ENCODE data around the gene IDH3A.

Gene IDH3A

DNA sequence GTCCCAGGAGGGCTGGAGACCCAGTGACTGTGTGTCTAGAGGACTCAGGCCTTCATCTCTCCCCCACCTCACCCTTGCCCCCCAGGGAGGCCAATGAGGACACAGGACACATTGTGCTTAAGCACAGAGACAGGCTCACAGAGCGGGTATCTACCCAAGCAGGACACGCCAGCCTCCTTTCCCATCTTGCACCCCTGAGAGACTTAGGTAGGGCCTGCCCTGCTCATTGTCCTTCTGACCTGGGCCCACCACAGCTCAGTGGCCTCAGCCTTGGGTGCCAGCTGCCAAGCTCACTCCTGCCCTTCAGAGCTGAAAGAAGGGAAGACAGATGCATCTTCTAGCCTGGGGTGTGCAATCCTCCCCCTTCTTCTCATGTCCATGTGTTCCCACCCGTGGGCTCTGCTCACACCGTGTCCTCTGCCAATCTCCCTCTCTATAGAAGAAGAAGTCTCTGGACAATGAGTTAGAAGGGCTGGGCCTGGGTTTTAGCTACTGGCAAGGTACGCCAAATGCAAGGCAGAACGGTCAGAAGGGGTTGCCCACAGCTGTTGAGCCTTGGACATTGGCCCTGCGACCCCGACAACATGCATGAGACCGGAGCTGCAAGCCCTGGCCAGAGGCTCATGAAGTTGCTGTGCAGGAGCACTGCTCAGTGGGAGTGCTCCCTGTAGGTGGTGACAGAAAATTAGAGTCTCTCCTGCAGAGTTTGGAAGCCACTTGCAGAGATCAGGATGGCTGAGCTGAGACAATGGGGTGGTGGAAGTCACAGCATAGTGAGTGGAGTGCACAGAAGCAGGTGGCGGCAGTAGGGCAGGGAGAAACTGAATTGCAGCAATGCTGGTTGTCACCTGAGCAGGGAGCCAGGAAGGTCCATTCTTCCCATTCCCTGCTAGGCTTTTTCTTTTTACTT is 52.4 kb downstream of the IDH3A start:
- H3K9me3 ChIP-seq (ENCODE audit: control insufficient read depth in 2 of 2, low read length in 2 of 2) = no peaks in the 10 kb centered on the region
- H3K4me1 ChIP-seq (ENCODE audit: control insufficient read depth in 2 of 2, insufficient read depth in 2 of 2, low read length in 2 of 2) = no peaks in the 10 kb centered on the region
- H3K27me3 ChIP-seq (ENCODE audit: control insufficient read depth in 2 of 2, insufficient read depth in 2 of 2, low read length in 2 of 2) = no peaks in the 10 kb centered on the region
- H3K27ac ChIP-seq (ENCODE audit: low read depth in 2 of 2, low read length in 2 of 2) = no peak overlapping the region
- H3K4me3 ChIP-seq (ENCODE audit: low read length in 2 of 2) = no peak overlapping the region
- H3K36me3 ChIP-seq (ENCODE audit: control insufficient read depth in 2 of 2, insufficient read depth in 2 of 2, low read length in 2 of 2) = no peaks in the 10 kb centered on the region
- H3K9ac ChIP-seq (ENCODE audit: low read depth in 1 of 2, low read length in 2 of 2) = no peak overlapping the region

DNA sequence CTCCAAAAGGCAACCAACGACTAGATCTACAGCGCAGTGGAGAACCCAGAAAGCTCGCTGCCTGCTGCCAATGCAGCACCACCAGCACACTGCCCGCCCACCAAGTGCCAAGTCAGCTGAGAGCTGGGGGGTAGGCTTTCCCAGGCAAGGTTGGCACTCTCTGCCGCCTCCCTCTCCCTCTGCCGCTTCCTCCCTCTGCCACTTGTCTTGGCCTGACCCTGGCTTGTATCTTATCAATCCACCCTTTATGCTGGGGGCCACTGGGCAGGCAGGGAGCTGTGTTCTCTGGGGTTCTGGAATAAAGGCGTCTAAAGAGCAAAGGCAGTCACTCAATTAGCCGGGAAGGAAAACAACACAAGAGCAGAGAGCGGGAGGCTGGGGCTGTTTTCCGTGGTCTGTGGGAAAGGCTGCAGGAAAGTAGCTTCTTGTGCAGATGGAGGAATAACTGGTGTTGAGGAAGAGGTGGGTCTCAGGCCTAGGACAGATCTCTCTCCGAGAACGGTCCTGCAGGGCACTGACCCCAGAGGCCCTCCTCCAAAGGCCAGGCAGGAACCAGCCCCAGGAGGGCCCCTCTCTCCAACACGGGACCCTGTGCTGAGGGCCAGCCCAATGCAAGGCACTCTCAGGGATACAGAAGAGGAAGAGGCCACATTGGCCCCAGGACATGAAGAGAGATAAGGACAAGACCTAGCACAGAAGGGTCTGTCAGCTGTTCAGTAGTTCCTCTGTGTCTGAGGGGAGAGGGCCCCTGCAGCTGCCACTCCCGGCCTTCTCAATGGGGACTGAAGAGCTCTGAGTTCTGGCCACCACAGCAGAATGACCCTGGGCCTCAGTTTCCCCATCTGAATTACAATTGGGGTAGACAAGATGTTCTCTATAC is 54.4 kb downstream of the IDH3A start:
- no peak overlapping the region for H3K4me3 ChIP-seq (ENCODE audit: low read length in 2 of 2)
- H3K36me3 ChIP-seq (ENCODE audit: control insufficient read depth in 2 of 2, insufficient read depth in 2 of 2, low read length in 2 of 2) = no peaks in the 10 kb centered on the region
- no peaks in the 10 kb centered on the region for H3K9me3 ChIP-seq (ENCODE audit: control insufficient read depth in 2 of 2, low read length in 2 of 2)
- no peak overlapping the region for H3K9ac ChIP-seq (ENCODE audit: low read depth in 1 of 2, low read length in 2 of 2)
- H3K27ac ChIP-seq (ENCODE audit: low read depth in 2 of 2, low read length in 2 of 2) = no peak overlapping the region
- H3K27me3 ChIP-seq (ENCODE audit: control insufficient read depth in 2 of 2, insufficient read depth in 2 of 2, low read length in 2 of 2) = no peaks in the 10 kb centered on the region
- H3K4me1 ChIP-seq (ENCODE audit: control insufficient read depth in 2 of 2, insufficient read depth in 2 of 2, low read length in 2 of 2) = no peaks in the 10 kb centered on the region

DNA sequence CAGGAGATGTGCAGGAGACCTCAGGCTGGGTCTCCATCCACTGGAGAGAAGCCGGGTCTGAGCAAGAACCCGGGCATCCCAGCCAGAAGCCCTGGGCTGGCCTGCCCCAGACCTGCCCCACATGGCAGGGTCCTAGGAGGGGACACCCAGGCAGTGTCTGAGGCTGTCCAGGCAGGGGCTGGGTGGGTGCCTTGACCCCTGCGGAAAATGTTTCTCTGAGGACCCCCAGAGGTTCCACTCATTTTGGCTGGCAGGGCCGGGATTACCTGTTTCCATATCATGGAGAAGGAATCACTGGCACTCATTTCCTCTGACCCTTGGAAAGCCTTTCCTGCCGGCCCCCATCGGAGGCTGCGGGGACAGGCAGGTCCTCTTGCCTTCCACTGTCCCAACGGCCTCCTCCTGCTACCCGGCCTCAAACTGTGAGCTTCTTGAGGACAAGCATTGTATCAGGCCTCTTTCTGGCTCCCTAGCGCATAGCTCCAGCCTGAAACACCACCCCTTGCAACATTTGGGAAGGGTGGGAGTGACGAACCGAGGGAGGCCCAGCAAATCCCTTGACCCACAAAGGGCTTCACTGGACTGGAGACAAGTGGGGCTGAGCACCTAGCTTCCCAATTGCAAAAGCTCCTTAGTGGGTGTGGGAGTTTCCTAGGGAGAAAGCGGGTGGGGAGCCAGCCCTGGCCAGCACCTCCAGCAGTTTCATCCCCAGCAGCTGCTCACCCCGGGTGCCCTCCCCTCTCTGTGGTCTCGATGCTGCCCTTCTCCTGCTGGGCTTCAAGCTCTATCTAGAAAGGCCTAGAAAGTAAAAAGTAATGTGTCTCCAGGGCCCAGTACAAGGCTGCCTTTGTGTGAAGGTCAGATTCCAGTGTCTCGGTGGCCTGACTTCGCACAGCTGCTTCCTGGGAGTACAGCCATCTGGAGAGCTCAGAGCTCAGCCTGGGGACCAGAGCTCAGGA is 55.5 kb downstream of the IDH3A start:
- H3K36me3 ChIP-seq (ENCODE audit: control insufficient read depth in 2 of 2, insufficient read depth in 2 of 2, low read length in 2 of 2) = no peaks in the 10 kb centered on the region
- peaks cover 3 to 7% of the 10 kb centered on the region in 2 donors for H3K4me1 ChIP-seq (ENCODE audit: control insufficient read depth in 2 of 2, insufficient read depth in 2 of 2, low read length in 2 of 2)
- no peak overlapping the region for H3K9ac ChIP-seq (ENCODE audit: low read depth in 1 of 2, low read length in 2 of 2)
- H3K4me3 ChIP-seq (ENCODE audit: low read length in 2 of 2) = no peak overlapping the region
- no peaks in the 10 kb centered on the region for H3K9me3 ChIP-seq (ENCODE audit: control insufficient read depth in 2 of 2, low read length in 2 of 2)
- no peak overlapping the region for H3K27ac ChIP-seq (ENCODE audit: low read depth in 2 of 2, low read length in 2 of 2)
- H3K27me3 ChIP-seq (ENCODE audit: control insufficient read depth in 2 of 2, insufficient read depth in 2 of 2, low read length in 2 of 2) = no peaks in the 10 kb centered on the region

DNA sequence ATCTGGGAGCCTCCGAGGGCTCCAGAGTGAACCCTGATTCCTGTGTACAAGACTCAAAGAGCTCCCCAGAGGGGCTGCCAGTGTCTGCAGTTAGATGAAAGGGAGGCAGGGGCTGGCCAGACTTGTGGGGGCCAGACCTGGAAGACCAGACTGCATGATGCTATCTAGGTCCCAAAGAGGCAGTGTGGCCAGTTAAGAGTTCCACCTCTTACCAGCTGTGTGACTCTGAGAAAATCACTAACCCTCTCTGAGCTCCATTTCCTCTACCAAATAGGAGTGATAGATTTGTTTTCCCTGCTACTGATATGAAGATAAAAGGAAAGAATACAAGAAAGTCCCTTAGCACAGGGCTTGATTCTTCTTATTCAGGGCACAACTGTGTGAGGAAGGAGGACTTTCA is 56.2 kb downstream of the IDH3A start:
- no peak overlapping the region for H3K27ac ChIP-seq (ENCODE audit: low read depth in 2 of 2, low read length in 2 of 2)
- H3K4me3 ChIP-seq (ENCODE audit: low read length in 2 of 2) = no peak overlapping the region

DNA sequence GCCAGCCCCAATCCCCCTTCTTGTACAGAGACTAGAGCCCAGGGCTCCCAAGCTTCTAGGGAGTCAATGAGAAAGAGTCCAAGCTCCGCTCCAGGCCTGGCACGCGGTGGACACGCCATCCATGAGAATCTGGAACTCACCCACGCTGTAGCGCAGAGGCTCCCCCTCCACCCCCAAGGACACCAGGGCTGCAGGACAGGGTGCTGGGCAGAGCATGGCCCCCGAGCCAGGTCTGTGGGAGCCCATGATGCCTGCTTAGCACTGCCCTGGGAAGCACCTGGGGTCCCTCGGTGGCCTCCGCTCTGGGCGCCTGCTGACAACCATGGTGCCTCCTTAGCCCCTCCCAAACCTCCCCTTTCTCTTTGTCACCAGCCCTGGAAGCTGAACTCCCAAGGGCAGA is 56.7 kb downstream of the IDH3A start:
- H3K27ac ChIP-seq (ENCODE audit: low read depth in 2 of 2, low read length in 2 of 2) = no peak overlapping the region
- no peaks in the 10 kb centered on the region for H3K27me3 ChIP-seq (ENCODE audit: control insufficient read depth in 2 of 2, insufficient read depth in 2 of 2, low read length in 2 of 2)
- H3K36me3 ChIP-seq (ENCODE audit: control insufficient read depth in 2 of 2, insufficient read depth in 2 of 2, low read length in 2 of 2) = no peaks in the 10 kb centered on the region
- H3K9me3 ChIP-seq (ENCODE audit: control insufficient read depth in 2 of 2, low read length in 2 of 2) = no peaks in the 10 kb centered on the region
- no peak overlapping the region for H3K4me3 ChIP-seq (ENCODE audit: low read length in 2 of 2)
- peaks cover 15 to 19% of the 10 kb centered on the region in 2 donors for H3K4me1 ChIP-seq (ENCODE audit: control insufficient read depth in 2 of 2, insufficient read depth in 2 of 2, low read length in 2 of 2)
- no peak overlapping the region for H3K9ac ChIP-seq (ENCODE audit: low read depth in 1 of 2, low read length in 2 of 2)

More for the DNA sequence above, 56.2 kb downstream of the IDH3A start:
- H3K27me3 ChIP-seq (ENCODE audit: control insufficient read depth in 2 of 2, insufficient read depth in 2 of 2, low read length in 2 of 2) = no peaks in the 10 kb centered on the region
- no peaks in the 10 kb centered on the region for H3K36me3 ChIP-seq (ENCODE audit: control insufficient read depth in 2 of 2, insufficient read depth in 2 of 2, low read length in 2 of 2)
- no peak overlapping the region for H3K9ac ChIP-seq (ENCODE audit: low read depth in 1 of 2, low read length in 2 of 2)
- peaks cover 10 to 14% of the 10 kb centered on the region in 2 donors for H3K4me1 ChIP-seq (ENCODE audit: control insufficient read depth in 2 of 2, insufficient read depth in 2 of 2, low read length in 2 of 2)
- no peaks in the 10 kb centered on the region for H3K9me3 ChIP-seq (ENCODE audit: control insufficient read depth in 2 of 2, low read length in 2 of 2)

DNA sequence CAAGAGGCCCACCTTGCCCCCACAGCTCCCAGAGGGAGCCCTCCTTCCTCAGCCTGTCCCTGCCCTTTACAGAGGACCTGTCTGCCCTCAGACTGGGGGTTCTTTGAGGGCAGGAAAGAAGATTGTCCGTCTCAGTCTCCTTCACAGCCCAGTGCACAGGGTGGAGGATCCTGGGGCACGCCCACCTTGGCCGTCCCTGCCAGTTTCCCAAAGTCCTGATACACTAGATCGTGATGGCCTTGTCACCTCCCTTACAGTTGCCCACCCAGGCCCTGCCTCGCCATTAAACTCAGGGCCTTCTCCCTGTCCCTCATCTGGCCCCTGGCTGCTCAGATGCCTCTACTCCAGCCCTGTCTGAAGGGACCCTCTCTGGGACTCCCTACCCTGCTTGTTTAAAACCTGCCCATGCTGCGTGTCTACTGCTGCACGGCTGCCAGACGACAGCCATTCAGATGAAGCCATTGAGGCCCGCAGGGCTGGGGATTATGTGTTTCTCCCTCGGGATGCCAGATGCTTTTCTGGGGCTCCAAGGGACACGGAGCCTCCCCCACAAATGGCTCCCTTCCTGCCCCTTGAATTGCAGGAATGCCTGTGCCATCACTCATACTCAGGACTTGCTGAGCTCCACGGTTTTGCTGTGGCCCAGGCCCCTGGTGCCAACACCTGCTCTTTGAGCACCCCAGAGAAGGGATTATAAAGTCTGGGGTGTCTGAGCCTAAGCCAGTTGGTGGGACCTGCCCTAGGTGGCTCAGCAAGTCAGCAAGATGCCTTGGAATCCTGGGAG is 57.4 kb downstream of the IDH3A start:
- H3K27me3 ChIP-seq (ENCODE audit: control insufficient read depth in 2 of 2, insufficient read depth in 2 of 2, low read length in 2 of 2) = no peaks in the 10 kb centered on the region
- H3K9ac ChIP-seq (ENCODE audit: low read depth in 1 of 2, low read length in 2 of 2) = no peak overlapping the region
- no peak overlapping the region for H3K27ac ChIP-seq (ENCODE audit: low read depth in 2 of 2, low read length in 2 of 2)
- H3K4me3 ChIP-seq (ENCODE audit: low read length in 2 of 2) = no peak overlapping the region
- no peaks in the 10 kb centered on the region for H3K9me3 ChIP-seq (ENCODE audit: control insufficient read depth in 2 of 2, low read length in 2 of 2)
- H3K36me3 ChIP-seq (ENCODE audit: control insufficient read depth in 2 of 2, insufficient read depth in 2 of 2, low read length in 2 of 2) = no peaks in the 10 kb centered on the region
- H3K4me1 ChIP-seq (ENCODE audit: control insufficient read depth in 2 of 2, insufficient read depth in 2 of 2, low read length in 2 of 2) = peaks cover 16 to 20% of the 10 kb centered on the region in 2 donors

DNA sequence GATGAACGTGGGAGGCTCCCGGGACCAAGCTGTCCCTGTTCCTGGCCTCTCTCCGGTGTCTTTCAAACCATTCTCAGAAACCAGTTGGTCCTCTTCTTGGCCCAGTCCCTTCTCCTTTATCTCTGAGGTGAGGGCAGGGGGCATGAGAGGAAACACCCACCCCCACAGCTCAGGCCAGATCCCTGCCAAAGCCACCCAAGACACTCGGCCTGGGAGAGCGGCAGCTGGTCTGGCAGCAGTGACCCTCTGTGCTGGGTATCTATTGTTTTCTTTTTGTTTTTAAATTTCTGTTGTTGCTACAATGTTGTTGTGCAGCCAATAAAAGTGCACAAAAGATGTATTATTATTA is 57.9 kb downstream of the IDH3A start:
- Histone ChIP-seq H3K4me1 (ENCODE audit: control insufficient read depth in 2 of 2, insufficient read depth in 2 of 2, low read length in 2 of 2) (peaks cover 20% of the 10 kb centered on the region in 2 donors), H3K4me3 (ENCODE audit: low read length in 2 of 2) (no peak overlapping the region), H3K9ac (ENCODE audit: low read depth in 1 of 2, low read length in 2 of 2) (no peak overlapping the region), H3K27me3 (ENCODE audit: control insufficient read depth in 2 of 2, insufficient read depth in 2 of 2, low read length in 2 of 2) (no peaks in the 10 kb centered on the region), H3K36me3 (ENCODE audit: control insufficient read depth in 2 of 2, insufficient read depth in 2 of 2, low read length in 2 of 2) (no peaks in the 10 kb centered on the region), H3K9me3 (ENCODE audit: control insufficient read depth in 2 of 2, low read length in 2 of 2) (no peaks in the 10 kb centered on the region), H3K27ac (ENCODE audit: low read depth in 2 of 2, low read length in 2 of 2) (no peak overlapping the region)

DNA sequence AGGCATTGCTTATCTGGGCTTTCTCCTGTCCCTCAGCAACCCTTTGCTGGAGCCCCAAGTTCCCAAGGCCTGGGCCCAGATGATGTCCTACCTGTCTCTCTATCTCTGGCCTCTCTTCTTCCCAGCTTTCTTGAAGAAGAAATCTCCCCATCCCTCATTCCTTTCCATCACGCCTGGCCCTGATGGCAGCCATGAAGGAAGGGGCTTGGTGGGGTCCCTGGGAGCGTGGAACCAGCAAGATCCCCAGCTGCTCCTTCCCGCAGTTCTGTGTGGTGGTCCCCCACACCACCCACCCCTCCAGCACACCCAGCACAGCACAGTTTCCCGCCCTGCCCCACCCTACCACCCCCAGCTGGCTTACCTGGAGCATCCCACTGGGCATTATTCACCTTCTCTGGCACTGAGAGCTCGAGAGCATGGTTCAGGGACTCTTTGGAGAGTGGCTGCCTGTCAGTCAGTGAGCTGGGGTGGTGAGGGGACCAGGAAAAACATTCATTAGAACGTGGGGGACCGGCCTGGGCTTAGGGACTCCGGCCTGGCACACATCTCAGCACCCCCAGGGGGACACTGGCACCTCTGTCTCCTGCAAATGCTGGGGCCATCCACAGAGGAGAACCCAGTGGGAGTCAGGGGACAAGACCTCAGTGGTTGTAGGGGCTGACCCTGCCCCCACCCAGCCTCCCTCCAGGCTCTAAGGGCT is 58.6 kb downstream of the IDH3A start:
- no peak overlapping the region for H3K27ac ChIP-seq (ENCODE audit: low read depth in 2 of 2, low read length in 2 of 2)
- H3K4me3 ChIP-seq (ENCODE audit: low read length in 2 of 2) = no peak overlapping the region
- peaks cover 20 to 26% of the 10 kb centered on the region in 2 donors for H3K4me1 ChIP-seq (ENCODE audit: control insufficient read depth in 2 of 2, insufficient read depth in 2 of 2, low read length in 2 of 2)
- no peaks in the 10 kb centered on the region for H3K9me3 ChIP-seq (ENCODE audit: control insufficient read depth in 2 of 2, low read length in 2 of 2)
- H3K9ac ChIP-seq (ENCODE audit: low read depth in 1 of 2, low read length in 2 of 2) = no peak overlapping the region
- H3K27me3 ChIP-seq (ENCODE audit: control insufficient read depth in 2 of 2, insufficient read depth in 2 of 2, low read length in 2 of 2) = no peaks in the 10 kb centered on the region
- no peaks in the 10 kb centered on the region for H3K36me3 ChIP-seq (ENCODE audit: control insufficient read depth in 2 of 2, insufficient read depth in 2 of 2, low read length in 2 of 2)

Data from mucosa of rectum (tissue), 2 donors.